ENCODE results near the gene HSPA1B. TPM values are rescaled to one million over a fixed set of nuclear protein-coding genes. Genes with fewer than 3 reads are reported as not detected.
"Not testable (repeated sequence)": the region's sequence is repeated elsewhere in the genome, so short reads cannot be mapped to it uniquely, and the experiment has no call there.

The HSPA1B gene
- total and polyA plus RNA-seq, 12 donors = 16.9 to 258 (median 153) TPM

DNA sequence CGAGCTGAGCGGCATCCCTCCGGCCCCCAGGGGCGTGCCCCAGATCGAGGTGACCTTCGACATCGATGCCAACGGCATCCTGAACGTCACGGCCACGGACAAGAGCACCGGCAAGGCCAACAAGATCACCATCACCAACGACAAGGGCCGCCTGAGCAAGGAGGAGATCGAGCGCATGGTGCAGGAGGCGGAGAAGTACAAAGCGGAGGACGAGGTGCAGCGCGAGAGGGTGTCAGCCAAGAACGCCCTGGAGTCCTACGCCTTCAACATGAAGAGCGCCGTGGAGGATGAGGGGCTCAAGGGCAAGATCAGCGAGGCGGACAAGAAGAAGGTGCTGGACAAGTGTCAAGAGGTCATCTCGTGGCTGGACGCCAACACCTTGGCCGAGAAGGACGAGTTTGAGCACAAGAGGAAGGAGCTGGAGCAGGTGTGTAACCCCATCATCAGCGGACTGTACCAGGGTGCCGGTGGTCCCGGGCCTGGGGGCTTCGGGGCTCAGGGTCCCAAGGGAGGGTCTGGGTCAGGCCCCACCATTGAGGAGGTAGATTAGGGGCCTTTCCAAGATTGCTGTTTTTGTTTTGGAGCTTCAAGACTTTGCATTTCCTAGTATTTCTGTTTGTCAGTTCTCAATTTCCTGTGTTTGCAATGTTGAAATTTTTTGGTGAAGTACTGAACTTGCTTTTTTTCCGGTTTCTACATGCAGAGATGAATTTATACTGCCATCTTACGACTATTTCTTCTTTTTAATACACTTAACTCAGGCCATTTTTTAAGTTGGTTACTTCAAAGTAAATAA lies 10.2 kb upstream of the HSPA1B start:
- TF ChIP-seq, protein P1, sequence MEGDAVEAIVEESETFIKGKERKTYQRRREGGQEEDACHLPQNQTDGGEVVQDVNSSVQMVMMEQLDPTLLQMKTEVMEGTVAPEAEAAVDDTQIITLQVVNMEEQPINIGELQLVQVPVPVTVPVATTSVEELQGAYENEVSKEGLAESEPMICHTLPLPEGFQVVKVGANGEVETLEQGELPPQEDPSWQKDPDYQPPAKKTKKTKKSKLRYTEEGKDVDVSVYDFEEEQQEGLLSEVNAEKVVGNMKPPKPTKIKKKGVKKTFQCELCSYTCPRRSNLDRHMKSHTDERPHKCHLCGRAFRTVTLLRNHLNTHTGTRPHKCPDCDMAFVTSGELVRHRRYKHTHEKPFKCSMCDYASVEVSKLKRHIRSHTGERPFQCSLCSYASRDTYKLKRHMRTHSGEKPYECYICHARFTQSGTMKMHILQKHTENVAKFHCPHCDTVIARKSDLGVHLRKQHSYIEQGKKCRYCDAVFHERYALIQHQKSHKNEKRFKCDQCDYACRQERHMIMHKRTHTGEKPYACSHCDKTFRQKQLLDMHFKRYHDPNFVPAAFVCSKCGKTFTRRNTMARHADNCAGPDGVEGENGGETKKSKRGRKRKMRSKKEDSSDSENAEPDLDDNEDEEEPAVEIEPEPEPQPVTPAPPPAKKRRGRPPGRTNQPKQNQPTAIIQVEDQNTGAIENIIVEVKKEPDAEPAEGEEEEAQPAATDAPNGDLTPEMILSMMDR (IDR thresholded peaks at IDR 0.05) = peak in 4 of 9 donors; percentile 20 to 43 (median 33)
- Histone ChIP-seq H3K27ac (peak overlapping the region; percentile 72 to 99 (median 98)), H3K4me3 (peak overlapping the region; percentile 41 to 75 (median 64)), H3K4me1 (peaks cover 12 to 59% (median 43%) of the 10 kb centered on the region in 9 donors)
- H3K36me3 ChIP-seq; H3K9me3 ChIP-seq; DNase-seq; H3K27me3 ChIP-seq; ATAC-seq; intact Hi-C loops (cut with DNase I): not testable (repeated sequence)
- 26 to 36% methylated on average over 14 of the region's 37 CpGs for WGBS, 2 donors

- H3K27me3 ChIP-seq; DNase-seq; H3K9me3 ChIP-seq; intact Hi-C loops (cut with DNase I); H3K36me3 ChIP-seq; ATAC-seq: not testable (repeated sequence)
- peak overlapping the region; percentile 72 to 99 (median 98) for H3K27ac ChIP-seq
- H3K4me1 ChIP-seq = peaks cover 14 to 62% (median 49%) of the 10 kb centered on the region in 9 donors
- peak overlapping the region; percentile 41 to 75 (median 64) for H3K4me3 ChIP-seq
- WGBS, 2 donors = 44 to 48% methylated on average over 8 of the region's 8 CpGs
Observed at GRCh38 chr6:31817929-31818511, 9.5 kb upstream of the HSPA1B start.

DNA sequence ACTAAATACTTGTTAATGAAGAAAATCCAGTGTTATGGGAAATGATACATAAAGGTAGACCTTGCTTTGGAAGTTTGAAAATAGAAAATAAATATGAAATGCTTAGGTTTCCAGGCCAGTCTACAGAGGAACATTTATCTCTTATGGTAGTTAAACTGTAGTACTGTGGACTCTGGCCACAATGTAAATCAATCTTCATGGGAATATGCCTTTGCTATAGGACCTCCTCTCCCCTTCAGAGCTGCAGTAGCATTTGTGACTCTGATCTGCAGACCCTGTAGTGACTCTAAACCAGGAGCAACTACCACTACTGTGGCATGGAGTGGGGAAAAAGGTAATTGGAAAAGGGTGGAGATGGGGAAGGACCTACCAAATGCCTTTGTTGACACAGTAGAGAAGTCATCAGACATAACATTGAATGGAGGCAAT lies 7.7 kb upstream of the HSPA1B start:
- no peaks in the 10 kb centered on the region for H3K27me3 ChIP-seq
- H3K4me3 ChIP-seq = peak overlapping the region in 5 of 10 donors; percentile 46 to 75 (median 65)
- no peak for DNase-seq
- TF ChIP-seq, protein P1 (IDR thresholded peaks at IDR 0.05) = no peak
- H3K36me3 ChIP-seq = no peaks in the 10 kb centered on the region
- no peak for ATAC-seq
- peak overlapping the region; percentile 72 to 99 (median 98) for H3K27ac ChIP-seq
- H3K9me3 ChIP-seq = no peaks in the 10 kb centered on the region
- H3K4me1 ChIP-seq = peaks cover 10 to 63% (median 50%) of the 10 kb centered on the region in 9 donors
- intact Hi-C loops (cut with DNase I) = loop anchor here in 1 of 10 donors (10.0 kb wide), 1 partner anchor 275 kb away; the partner anchor contains the start of genes ATP6V1G2, DDX39B and NFKBIL1

GRCh38 chr6:31820399-31820798 lies 7.1 kb upstream of the HSPA1B start:
- not testable (repeated sequence) for ATAC-seq, DNase-seq, H3K36me3 ChIP-seq, H3K9me3 ChIP-seq, H3K27me3 ChIP-seq
- peaks cover 10 to 66% (median 50%) of the 10 kb centered on the region in 9 donors for H3K4me1 ChIP-seq
- 88 to 91% methylated on average over 10 of the region's 10 CpGs for WGBS, 2 donors
- peak overlapping the region in 2 of 10 donors; percentile 66 for H3K4me3 ChIP-seq
- H3K27ac ChIP-seq = peak overlapping the region in 9 of 10 donors; percentile 73 to 99 (median 99)
- intact Hi-C loops (cut with DNase I) = loop anchor here in 1 of 10 donors (10.0 kb wide), 1 partner anchor 276 kb away; the partner anchor contains the start of genes ATP6V1G2, DDX39B and NFKBIL1

- no peaks in the 10 kb centered on the region for H3K27me3 ChIP-seq
- no peaks in the 10 kb centered on the region for H3K9me3 ChIP-seq
- peaks cover 13 to 77% (median 60%) of the 10 kb centered on the region in 9 donors for H3K4me1 ChIP-seq
- no peaks in the 10 kb centered on the region for H3K36me3 ChIP-seq
- DNase-seq (peak; percentile 57 to 83), ATAC-seq (peak; percentile 56 to 74 (median 68))
- H3K4me3 ChIP-seq = peak overlapping the region; percentile 36 to 73 (median 56)
- intact Hi-C loops (cut with DNase I) = loop anchor here in 1 of 10 donors (10.0 kb wide), 1 partner anchor 277 kb away; the partner anchor contains the start of genes ATP6V1G2, DDX39B and NFKBIL1
- peak overlapping the region; percentile 93 to 99 (median 98) for H3K27ac ChIP-seq
- WGBS, 2 donors = 4% methylated on average over 39 of the region's 39 CpGs
- TF ChIP-seq, protein P1 (IDR thresholded peaks at IDR 0.05) = no peak
Observed at GRCh38 chr6:31821301-31822035, 6.1 kb upstream of the HSPA1B start.
